ENCODE data around the gene SUDS3. TPM values are rescaled to one million over a fixed set of nuclear protein-coding genes. Genes with fewer than 3 reads are reported as not detected.

Gene SUDS3
- total RNA-seq, 1 experiment from 2014 or later, result 39.4 TPM

DNA sequence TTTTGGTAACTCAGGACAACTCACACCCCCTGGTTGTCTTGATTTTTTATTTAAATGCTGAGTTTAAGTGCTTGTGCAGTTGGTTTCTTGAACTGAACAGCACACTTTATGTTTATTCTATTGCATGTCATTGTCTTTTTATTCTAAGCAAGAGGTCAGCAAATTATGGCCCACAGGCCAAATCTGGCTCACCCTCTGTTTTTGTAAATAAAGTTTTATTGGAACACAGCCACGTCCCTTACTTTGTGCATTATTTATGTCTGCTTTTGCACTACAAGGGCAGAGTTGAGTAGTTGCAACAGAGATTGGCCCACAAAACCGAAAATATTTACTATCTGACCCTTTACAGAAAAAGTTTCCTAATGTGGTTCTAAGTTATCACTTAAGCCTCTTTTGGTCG lies 52.3 kb downstream of the SUDS3 start:
- no peak for DNase-seq (ENCODE audit: low read depth)
- in situ Hi-C loops (cut with HindIII; ENCODE audit: low pct_unique_long_range_greater_than_20kb, low sequenced_read_pairs), result no loop called here

DNA sequence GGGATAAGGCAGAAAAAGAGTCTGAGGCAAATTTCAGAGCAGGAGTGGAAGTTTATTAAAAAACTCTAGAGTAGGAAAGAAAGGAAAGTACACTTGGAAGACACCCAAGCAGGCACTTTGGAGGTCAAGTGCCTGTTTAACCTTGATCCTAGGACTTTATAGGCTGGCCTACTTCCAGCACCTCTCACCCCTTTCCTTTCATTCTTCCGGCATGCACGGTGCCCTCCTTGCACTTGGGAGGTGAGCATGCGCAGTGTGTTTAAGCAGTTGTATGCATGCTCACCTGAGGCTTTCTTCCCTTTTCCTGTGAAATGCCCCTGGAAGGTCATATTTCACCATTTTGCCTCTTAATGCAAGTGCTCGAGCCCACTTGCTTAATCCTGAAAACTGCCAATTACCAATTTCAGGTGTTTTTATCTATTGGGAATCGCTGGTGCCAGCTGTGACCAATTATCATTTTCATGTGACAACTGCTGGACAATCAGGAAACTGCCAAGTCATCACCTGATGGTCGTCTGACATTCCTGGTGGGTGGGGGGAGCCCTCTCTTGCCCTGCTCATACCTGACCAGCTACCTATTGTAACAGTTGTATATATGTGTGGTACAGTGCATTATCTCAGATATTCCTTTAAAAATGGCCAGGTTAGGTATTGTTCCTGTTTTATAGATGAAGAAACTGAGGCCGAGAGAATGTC lies 53.5 kb downstream of the SUDS3 start:
- in situ Hi-C loops (cut with HindIII; ENCODE audit: low pct_unique_long_range_greater_than_20kb, low sequenced_read_pairs), result no loop called here
- DNase-seq (ENCODE audit: low read depth), result no peak

DNA sequence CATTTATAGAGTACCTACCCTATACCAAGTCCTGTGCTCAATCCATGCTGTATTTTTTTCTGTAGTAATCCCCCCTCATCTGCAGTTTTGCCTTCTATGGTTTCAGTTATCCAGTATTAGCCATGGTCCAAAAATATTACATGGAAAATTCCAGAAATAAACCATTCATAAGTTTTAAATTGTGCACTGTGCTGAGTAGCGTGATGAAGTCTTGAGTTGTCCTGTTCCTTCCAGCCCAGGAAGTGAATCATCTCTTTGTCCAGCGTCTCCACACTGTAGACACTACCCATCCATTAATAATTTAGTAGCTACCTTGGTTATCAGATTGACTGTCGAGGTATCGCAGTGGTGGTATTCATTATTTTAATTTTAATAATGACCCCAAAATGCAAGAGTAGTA lies 54.2 kb downstream of the SUDS3 start:
- no peak for DNase-seq (ENCODE audit: low read depth)
- in situ Hi-C loops (cut with HindIII; ENCODE audit: low pct_unique_long_range_greater_than_20kb, low sequenced_read_pairs), result no loop called here

DNA sequence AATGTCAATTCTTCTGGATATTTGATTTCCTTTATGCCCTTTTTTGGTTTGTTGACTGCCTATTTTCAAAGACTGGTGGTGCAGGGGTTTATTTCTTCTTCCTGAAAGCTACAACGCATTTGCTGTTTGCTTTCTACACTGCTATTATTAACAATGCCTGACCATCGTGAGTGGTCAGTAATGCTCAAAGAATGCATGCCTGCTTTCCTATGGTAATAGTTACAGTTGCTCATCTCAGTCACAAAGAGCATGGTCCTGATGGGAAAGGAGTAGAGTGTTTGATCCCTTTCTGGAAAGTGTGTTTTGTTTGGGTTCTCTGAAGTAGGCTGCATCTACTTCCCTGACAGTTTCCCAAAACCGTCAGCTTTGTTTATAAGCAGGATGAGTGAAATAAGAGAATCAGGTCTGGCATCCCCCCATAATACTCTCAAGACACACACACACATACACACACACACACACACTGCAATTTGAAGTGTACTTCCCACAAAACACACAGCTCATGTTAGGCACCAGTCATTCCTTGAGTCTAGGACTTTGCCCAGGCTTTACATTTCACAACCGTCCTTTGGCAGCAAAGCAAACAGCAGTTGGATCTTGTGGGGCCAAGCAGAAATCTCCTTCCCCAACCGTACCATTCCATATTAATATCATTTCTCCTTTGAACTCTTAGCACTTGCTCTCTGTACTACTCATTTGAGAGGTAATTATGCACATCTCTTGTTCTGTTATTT lies 56.6 kb downstream of the SUDS3 start:
- no peak for DNase-seq (ENCODE audit: low read depth)
- in situ Hi-C loops (cut with HindIII; ENCODE audit: low pct_unique_long_range_greater_than_20kb, low sequenced_read_pairs), result no loop called here

DNA sequence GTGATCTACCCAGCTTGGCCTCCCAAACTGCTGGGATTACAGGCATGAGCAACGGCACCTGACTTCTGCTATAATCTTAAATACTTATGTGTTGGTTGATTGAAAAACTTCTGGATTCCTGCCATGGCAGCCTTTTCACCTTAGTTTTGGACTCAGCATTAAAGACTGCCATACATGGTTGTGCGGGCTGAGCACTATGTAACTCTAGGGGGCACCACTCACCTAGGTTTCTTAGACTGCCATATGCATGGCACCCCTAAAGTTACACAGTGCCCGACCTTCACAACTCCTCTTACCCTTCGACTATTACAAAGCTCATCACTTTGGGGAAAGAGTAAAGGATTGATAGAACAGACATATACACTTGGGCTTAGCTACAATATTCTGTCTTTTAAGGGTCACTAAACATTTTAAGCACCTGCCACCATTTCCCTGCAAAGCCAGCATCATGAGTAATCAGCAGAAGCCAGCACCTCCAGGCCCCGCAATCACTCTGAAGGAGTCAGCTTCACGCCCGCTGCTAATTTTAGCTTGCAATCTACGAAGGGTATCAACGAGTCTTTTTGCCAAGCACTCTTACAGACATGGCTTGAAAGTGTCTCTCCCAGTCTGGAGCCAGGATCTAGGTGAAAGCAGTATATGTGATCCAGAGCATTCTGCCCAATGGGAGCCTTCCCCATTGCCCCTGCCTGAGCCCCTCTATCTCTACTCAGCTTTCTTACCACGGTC lies 59.8 kb downstream of the SUDS3 start:
- in situ Hi-C loops (cut with HindIII; ENCODE audit: low pct_unique_long_range_greater_than_20kb, low sequenced_read_pairs), result no loop called here
- no peak for DNase-seq (ENCODE audit: low read depth)

DNA sequence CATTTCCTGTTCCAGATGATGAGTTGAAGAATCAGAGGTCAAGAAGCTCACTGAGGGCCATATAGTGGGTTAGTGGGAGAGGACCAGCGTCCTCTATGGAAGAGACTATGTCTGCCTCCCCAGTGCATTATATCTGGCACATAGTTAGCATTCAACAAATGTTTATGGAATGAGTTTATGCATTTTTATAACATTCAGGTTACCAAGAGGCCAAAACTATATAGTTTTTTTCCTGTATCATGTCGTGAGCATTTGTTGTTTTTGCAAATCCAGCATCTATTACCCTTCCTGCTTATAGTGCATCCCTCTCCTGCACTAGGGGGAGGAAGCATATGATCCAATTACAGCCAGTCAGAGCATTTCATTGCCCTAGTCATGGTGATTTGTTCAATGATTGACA lies 60.6 kb downstream of the SUDS3 start:
- in situ Hi-C loops (cut with HindIII; ENCODE audit: low pct_unique_long_range_greater_than_20kb, low sequenced_read_pairs), result no loop called here
- no peak for DNase-seq (ENCODE audit: low read depth)

DNA sequence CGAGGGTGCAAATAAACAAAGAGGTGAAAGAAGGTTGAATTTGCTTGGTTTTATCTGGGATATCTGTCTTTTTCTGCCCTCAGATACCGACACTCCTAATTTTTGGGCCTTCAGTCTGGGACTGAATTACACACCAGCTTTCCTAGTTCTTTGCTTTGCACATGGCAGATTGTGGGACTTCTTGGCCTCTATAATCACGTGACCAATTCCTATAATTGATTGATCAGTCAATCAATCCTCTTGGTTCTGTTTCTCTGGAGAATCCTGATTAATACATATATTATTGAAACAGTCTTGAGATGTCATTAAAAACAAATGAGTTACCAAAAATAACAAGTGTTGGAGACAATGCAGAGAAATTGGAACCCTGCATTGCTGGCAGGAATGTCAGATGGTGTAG lies 62.7 kb downstream of the SUDS3 start:
- no peak for DNase-seq (ENCODE audit: low read depth)
- in situ Hi-C loops (cut with HindIII; ENCODE audit: low pct_unique_long_range_greater_than_20kb, low sequenced_read_pairs), result no loop called here

DNA sequence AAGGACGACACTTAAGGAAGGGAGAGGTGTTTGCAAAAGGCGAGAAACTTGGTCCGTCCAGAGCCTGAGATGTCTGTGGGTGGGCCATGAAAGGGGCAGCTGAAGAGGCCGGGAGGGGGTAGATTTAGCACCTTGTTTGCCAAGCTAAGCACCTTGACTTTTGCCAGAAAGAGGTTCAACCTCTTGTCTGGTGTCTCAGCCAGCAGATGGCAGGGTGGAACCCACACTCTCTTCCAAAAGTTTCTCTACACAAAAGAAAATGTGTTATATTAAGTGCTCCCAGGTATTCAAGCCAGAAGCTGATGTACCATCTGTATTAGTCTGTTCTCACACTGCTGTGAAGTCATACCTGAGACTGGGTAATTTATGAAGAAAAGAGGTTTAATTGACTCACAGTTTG lies 69.9 kb downstream of the SUDS3 start:
- in situ Hi-C loops (cut with HindIII; ENCODE audit: low pct_unique_long_range_greater_than_20kb, low sequenced_read_pairs), result no loop called here
- DNase-seq (ENCODE audit: low read depth), result no peak

DNA sequence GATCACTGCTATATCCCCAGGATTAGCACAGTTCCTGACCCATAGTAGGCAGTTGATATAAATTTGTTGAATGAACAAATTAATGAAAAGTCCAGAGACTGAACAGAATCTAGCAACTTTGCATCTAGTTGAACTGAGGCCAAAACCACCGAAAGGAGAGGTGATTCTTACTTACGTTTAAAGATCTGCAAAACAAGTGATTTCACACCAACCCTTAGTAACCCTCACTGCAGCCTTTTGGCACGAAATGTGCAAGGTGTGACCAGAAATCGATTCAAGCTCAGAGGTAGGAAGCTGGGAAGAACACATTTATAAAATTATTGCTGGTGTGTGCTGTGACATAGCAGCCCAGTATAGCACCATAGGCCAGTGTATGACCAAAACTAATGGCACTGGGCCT lies 70.8 kb downstream of the SUDS3 start:
- in situ Hi-C loops (cut with HindIII; ENCODE audit: low pct_unique_long_range_greater_than_20kb, low sequenced_read_pairs), result no loop called here
- DNase-seq (ENCODE audit: low read depth), result no peak

DNA sequence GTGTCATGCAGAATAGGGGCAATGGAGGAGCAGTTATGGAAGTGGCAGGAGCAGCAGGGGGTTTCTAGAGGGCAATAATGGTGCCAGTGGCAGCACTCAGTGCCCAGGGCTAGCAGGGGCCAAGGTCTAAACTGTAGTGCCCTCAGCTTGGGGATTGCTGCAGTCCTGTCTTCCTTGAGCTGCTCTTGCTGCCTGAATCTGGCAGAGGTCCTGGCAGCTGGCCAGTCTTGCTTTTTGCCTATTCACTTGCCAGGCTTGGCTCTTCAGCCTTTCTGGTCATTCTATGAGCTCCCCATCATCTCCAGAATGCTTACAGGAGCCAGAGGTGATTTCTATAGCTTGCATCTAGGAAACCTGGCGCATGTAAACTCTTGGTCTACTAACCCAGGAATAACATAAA lies 72.0 kb downstream of the SUDS3 start:
- no peak for DNase-seq (ENCODE audit: low read depth)
- in situ Hi-C loops (cut with HindIII; ENCODE audit: low pct_unique_long_range_greater_than_20kb, low sequenced_read_pairs), result no loop called here

DNA sequence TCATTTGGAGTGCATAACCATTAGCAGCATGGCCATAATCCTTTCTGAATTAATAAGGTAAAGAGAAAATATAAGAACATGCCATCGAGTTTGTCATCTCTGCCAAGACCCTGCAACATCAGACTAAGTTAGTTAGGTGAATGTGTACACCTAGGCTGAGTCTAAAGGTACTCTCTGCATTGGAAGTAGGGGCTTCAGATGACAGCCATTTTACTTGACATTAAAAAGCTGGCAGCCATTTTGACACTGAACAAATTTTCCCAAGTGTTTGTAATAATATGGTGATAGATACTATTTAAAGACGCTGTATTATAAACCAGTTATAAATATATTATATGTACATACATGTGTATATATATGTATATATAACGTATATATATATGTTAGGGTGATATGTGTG lies 79.0 kb downstream of the SUDS3 start:
- in situ Hi-C loops (cut with HindIII; ENCODE audit: low pct_unique_long_range_greater_than_20kb, low sequenced_read_pairs), result no loop called here
- DNase-seq (ENCODE audit: low read depth), result no peak

DNA sequence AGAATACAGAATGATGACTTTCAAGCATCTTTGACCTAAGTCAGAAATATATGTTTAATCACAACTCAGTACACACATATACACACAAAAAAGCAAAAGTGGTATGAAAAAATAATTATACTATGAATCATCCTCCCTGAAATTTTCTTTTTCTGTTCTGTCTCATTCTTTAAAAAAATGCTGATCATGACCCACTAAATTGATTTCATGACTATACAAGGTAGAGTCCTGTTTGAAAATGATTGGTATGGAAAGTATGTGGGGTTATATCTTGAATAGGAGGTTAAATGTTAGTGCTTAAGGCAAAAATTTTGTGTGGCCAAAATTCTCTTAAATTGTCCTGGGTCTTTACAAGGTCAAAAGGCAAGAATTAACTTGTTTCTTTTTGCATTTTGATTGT lies 80.4 kb downstream of the SUDS3 start:
- in situ Hi-C loops (cut with HindIII; ENCODE audit: low pct_unique_long_range_greater_than_20kb, low sequenced_read_pairs), result no loop called here

DNA sequence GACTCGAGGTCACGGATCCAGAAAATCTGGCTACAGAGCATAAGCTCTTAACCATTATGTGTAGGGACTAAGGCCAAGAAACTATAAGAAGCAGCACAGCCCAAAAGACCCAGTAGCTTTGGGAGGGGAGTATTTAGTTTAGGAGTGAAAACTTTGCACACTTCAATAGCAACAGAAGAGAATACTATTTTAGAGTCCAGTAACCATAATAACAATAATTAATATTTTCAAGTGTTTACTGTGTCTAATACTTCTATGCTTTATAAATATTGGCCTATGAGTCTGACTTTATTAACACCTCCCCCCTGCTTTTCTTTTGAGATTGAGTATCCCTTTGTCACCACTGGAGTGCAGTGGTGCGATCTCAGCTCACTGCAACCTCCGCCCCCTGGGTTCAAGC lies 82.8 kb downstream of the SUDS3 start:
- no peak for DNase-seq (ENCODE audit: low read depth)
- in situ Hi-C loops (cut with HindIII; ENCODE audit: low pct_unique_long_range_greater_than_20kb, low sequenced_read_pairs), result no loop called here

More for the DNA sequence above, 80.4 kb downstream of the SUDS3 start:
- no peak for DNase-seq (ENCODE audit: low read depth)

DNA sequence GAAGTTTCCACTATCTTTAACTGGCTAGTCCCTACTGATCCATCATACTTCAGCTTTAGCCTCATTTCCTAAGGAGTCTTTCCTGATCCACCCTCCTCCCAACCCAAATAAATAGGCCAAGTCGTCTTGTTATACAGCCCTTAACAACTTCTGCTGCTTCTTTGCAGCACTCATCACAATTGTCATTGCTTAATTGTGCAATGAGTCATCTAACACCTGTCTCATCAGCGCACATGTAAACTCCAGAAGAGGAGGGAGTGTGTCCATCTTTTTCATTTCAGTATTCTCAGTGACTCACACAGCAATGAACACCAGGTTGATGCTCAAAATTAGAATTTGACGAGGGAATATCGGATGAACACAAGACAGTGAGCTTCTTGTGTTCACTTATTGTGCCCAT lies 87.3 kb downstream of the SUDS3 start:
- in situ Hi-C loops (cut with HindIII; ENCODE audit: low pct_unique_long_range_greater_than_20kb, low sequenced_read_pairs), result no loop called here
- DNase-seq (ENCODE audit: low read depth), result no peak

DNA sequence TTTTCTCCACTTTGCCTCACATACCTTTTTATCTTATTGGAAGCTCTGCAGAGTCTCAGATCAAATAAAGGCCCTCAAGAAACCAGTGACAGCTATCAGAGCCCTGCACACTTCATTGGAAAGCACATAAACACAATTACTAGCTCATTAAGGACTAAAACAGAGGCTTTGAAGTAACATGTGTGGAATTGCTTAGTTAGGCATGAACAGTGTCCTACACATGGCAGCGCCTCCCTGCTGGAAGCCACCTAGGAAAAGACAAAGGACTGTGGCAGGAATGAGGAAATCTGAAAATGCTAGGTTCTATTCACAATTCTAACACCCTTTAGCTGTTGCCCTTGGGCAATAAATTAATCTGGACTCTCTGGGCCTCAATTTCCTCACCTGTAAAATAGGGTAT lies 89.4 kb downstream of the SUDS3 start:
- no peak for DNase-seq (ENCODE audit: low read depth)
- in situ Hi-C loops (cut with HindIII; ENCODE audit: low pct_unique_long_range_greater_than_20kb, low sequenced_read_pairs), result no loop called here

Other genes with a start within 250 kb of the SUDS3 start
- gene PEBP1, start 240.4 kb upstream of the SUDS3 start, total RNA-seq (2014; rRNA removed; shearing (Covaris generic); ENCODE audit: low replicate concordance), result 216 and 281 TPM in 2 replicates
- gene TAOK3, start 3.6 kb upstream of the SUDS3 start, total RNA-seq (2014; rRNA removed; shearing (Covaris generic); ENCODE audit: low replicate concordance), result 6.5 and 8.5 TPM in 2 replicates